ENCODE results near the gene COL4A2. TPM values are rescaled to one million over a fixed set of nuclear protein-coding genes. Genes with fewer than 3 reads are reported as not detected.

Gene COL4A2
- polyA plus RNA-seq, 2 of the 4 experiments (the other 2 are of a cell fraction): 46.9 to 119 TPM

DNA sequence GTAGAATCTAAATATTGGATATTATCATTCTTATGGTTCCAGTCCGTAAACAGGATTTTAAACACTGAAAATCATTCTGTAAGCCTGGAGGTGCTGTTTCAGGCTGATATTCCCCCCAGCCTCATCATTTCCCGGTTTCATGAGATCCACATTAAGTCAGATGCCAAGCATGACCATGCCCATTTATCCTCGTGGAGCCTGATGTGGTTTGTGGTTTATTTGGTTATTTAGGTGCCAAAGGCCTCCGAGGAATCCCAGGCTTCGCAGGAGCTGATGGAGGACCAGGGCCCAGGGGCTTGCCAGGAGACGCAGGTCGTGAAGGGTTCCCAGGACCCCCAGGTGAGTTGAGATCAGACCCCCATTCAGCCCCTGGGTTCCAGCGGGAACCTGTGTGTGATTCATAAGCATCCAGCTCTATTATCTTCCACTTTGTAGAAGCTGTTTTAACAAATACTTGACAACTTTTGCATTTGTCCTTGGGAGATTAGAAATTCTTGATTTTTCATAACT lies 162.0 kb downstream of the COL4A2 start:
- H3K27ac ChIP-seq: no peak overlapping the region
- H3K4me2 ChIP-seq: no peak overlapping the region
- ATAC-seq: no peak
- H3K9me3 ChIP-seq: no peaks in the 10 kb centered on the region
- no peak for DNase-seq (ENCODE audit: low read depth in 1 of 2, low spot score in 1 of 2)
- TF ChIP-seq HOXB13 (CRISPR knock-in tag; IDR thresholded peaks at IDR 0.05; ENCODE audit: low read depth) (no peak), E2F6 (IDR thresholded peaks at IDR 0.05; ENCODE audit: borderline replicate concordance, low read depth) (no peak), TFCP2L1 (CRISPR knock-in tag; IDR thresholded peaks at IDR 0.05) (no peak), NPAS2 (CRISPR knock-in tag; IDR thresholded peaks at IDR 0.05; ENCODE audit: borderline replicate concordance) (no peak), ZC3H11A (IDR thresholded peaks at IDR 0.05) (no peak), ELK1 (IDR thresholded peaks at IDR 0.05; ENCODE audit: low read depth, low read length) (no peak), NR3C1 (IDR thresholded peaks at IDR 0.05) (no peak), RARB (CRISPR knock-in tag; IDR thresholded peaks at IDR 0.05) (no peak), GATA3 (IDR thresholded peaks at IDR 0.05; ENCODE audit: borderline replicate concordance) (no peak), HDAC2 (IDR thresholded peaks at IDR 0.05) (no peak), BHLHE40 (IDR thresholded peaks at IDR 0.05; ENCODE audit: low read depth, low read length) (no peak), CTCF (IDR thresholded peaks at IDR 0.05) (no peak), MAZ (IDR thresholded peaks at IDR 0.05; ENCODE audit: borderline replicate concordance, low read depth, low read length) (no peak)
- TF ChIP-seq, protein P1, sequence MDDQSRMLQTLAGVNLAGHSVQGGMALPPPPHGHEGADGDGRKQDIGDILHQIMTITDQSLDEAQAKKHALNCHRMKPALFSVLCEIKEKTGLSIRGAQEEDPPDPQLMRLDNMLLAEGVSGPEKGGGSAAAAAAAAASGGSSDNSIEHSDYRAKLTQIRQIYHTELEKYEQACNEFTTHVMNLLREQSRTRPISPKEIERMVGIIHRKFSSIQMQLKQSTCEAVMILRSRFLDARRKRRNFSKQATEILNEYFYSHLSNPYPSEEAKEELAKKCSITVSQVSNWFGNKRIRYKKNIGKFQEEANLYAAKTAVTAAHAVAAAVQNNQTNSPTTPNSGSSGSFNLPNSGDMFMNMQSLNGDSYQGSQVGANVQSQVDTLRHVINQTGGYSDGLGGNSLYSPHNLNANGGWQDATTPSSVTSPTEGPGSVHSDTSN (IDR thresholded peaks at IDR 0.05): no peak
- ChIA-PET CTCF (no interaction called here), POLR2A (no interaction called here)
- no peaks in the 10 kb centered on the region for H3K4me1 ChIP-seq
- FAIRE-seq: no peak
- WGBS (ENCODE audit: missing lambda C conversion rate): 85% methylated on average over 8 of the region's 8 CpGs
- H3K4me3 ChIP-seq: no peak overlapping the region

- no peak for FAIRE-seq
- no peak for DNase-seq (ENCODE audit: low read depth in 1 of 2, low spot score in 1 of 2)
- ChIA-PET POLR2A (no interaction called here), CTCF (no interaction called here)
- TF ChIP-seq REST (IDR thresholded peaks at IDR 0.05): no peak
- TF ChIP-seq POLR2AphosphoS2 (conservative IDR thresholded peaks at IDR 0.05; ENCODE audit: low read length): no peak
- no peak overlapping the region for H3K4me2 ChIP-seq
- H3K4me3 ChIP-seq: no peak overlapping the region
- no peak for ATAC-seq
- no peaks in the 10 kb centered on the region for H3K9me3 ChIP-seq
- no peaks in the 10 kb centered on the region for H3K4me1 ChIP-seq
- 55% methylated on average over 4 of the region's 5 CpGs for WGBS (ENCODE audit: missing lambda C conversion rate)
- H3K27ac ChIP-seq: no peak overlapping the region
These were observed 162.5 kb downstream of the COL4A2 start for GRCh38 chr13:110469597-110469996.
